SU-DHL-6 (cell line): Measurements from ENCODE around the gene LINGO1.

ENCODE experiments used
- H2AFZ ChIP-seq: fragments of 200-600 bp; sonication (generic); 2 replicates; pipeline ENCODE4 v1.6.1; 2014; ENCODE audit warnings: low read depth, mild to moderate bottlenecking, moderate library complexity, mixed read lengths, antibody characterized with exemption, low read length; ENCODE audit not compliant: severe bottlenecking
- H3F3A ChIP-seq: fragments of 200-600 bp; shearing (Covaris generic); 2 replicates; pipeline ENCODE4 v1.6.0; 2016; ENCODE audit warnings: antibody characterized with exemption, mild to moderate bottlenecking; ENCODE audit not compliant: insufficient read depth
- H3K27ac ChIP-seq: fragments of 200-600 bp; sonication (generic); 2 replicates; pipeline ENCODE4 v1.5.1; 2016; ENCODE audit warnings: low read depth, mild to moderate bottlenecking, low read length, moderate library complexity, mixed read lengths
- H3K27me3 ChIP-seq: fragments of 200-600 bp; sonication (generic), shearing (Covaris generic); 2 replicates; pipeline ENCODE4 v1.6.0; 2014; ENCODE audit warnings: mild to moderate bottlenecking, low read length
- H3K36me3 ChIP-seq: fragments of 200-600 bp; sonication (generic); 2 replicates; pipeline ENCODE4 v1.6.1; 2014; ENCODE audit warnings: mild to moderate bottlenecking, low read length, mixed read lengths
- H3K4me2 ChIP-seq: fragments of 300-600, 200-600 bp; shearing (Covaris generic), sonication (generic); 2 replicates; pipeline ENCODE4 v1.6.0; 2014; ENCODE audit warnings: low read length, low read depth, mild to moderate bottlenecking; ENCODE audit not compliant: poor library complexity, severe bottlenecking
- H3K4me3 ChIP-seq: fragments of 200-600 bp; sonication (generic); 2 replicates; pipeline ENCODE4 v1.5.1; 2014; ENCODE audit warnings: antibody characterized with exemption, low read length, mild to moderate bottlenecking, mixed read lengths; ENCODE audit not compliant: insufficient read depth, poor library complexity, severe bottlenecking
- H3K79me2 ChIP-seq: fragments of 200-600 bp; sonication (generic); 2 replicates; pipeline ENCODE4 v1.6.1; 2014; ENCODE audit warnings: mild to moderate bottlenecking, low read length, moderate library complexity; ENCODE audit not compliant: insufficient read depth
- H3K9ac ChIP-seq: fragments of 200-600 bp; sonication (generic); 2 replicates; pipeline ENCODE4 v1.7.0; 2014; ENCODE audit warnings: mild to moderate bottlenecking, low read length
- H3K9me2 ChIP-seq: fragments of 200-600 bp; sonication (generic); replicated peaks from 2 replicates; pipeline ENCODE4 v1.6.1; 2014; ENCODE audit warnings: low read length; ENCODE audit not compliant: insufficient read depth
- H3K9me3 ChIP-seq: fragments of 200-600 bp; sonication (generic); 2 replicates; pipeline ENCODE4 v1.6.1; 2014; ENCODE audit warnings: low read length, mixed read lengths; ENCODE audit not compliant: insufficient read depth
- H4K20me1 ChIP-seq: fragments of 200-600 bp; sonication (generic); 2 replicates; pipeline ENCODE4 v1.6.1; 2014; ENCODE audit warnings: low read depth, mild to moderate bottlenecking, antibody characterized with exemption, low read length, moderate library complexity, mixed read lengths
- EZH2phosphoT487 ChIP-seq: fragments of 200-600 bp; sonication (generic), shearing (Covaris generic); conservative IDR thresholded peaks from 2 replicates; pipeline ENCODE4 v1.6.1; 2018; ENCODE audit warnings: mild to moderate bottlenecking, antibody characterized with exemption, low read length, moderate library complexity, mixed read lengths
- TF ChIP-seq, protein P1 (sequence below): fragments of 200-600 bp; sonication (generic); IDR thresholded peaks from one replicate; pipeline ENCODE4 v1.5.1; 2017; ENCODE audit warnings: antibody characterized with exemption, mild to moderate bottlenecking, low read length, moderate library complexity; ENCODE audit not compliant: insufficient read depth, poor library complexity, severe bottlenecking

The LINGO1 gene

DNA sequence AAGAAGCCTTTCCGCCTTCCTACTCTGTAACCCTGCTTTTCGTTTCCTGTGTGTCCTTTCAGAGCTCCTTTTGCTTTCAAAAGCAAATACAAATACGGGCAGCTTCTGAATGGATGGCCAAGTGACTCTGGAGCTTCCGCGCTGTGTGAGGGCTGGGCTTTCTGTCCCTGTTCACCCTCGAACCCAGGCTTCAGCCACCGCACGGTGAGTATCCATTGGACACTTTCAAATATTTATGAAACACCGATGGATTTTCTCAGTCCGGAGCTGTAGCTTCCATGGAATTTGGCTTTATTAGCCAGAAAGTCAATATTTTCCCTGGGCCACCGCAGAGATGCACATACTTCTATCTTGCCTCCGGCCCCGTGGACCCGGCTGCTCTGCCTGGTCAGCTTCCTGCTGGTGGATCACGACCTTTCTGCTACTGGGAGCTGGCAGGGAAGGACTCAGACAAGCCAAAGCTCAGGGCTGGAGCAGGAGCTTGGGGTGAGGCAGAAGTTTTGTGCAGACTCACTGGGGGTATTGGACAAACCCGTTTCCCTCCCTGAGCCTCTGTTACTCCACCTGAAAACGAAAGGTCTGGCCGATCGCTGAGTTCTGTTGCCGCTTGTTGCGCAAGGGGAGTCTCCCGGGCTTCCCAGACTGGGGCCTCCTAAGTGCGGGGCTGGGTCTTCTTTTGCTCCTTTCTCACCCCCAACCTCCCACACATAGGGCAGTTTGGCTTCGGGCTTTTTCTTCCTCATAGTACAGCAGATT is 63.6 kb downstream of the LINGO1 start:
- Histone ChIP-seq H3F3A (no peaks in the 10 kb centered on the region), H3K36me3 (no peaks in the 10 kb centered on the region), H2AFZ (no peak overlapping the region), H3K9me2 (no peaks in the 10 kb centered on the region), H3K27me3 (no peaks in the 10 kb centered on the region), H3K4me2 (no peak overlapping the region), H3K9me3 (no peaks in the 10 kb centered on the region), H3K79me2 (no peaks in the 10 kb centered on the region), H4K20me1 (no peaks in the 10 kb centered on the region), H3K9ac (no peak overlapping the region), H3K27ac (no peak overlapping the region), H3K4me3 (no peak overlapping the region)
- no peak for TF ChIP-seq EZH2phosphoT487
- TF ChIP-seq, protein P1, sequence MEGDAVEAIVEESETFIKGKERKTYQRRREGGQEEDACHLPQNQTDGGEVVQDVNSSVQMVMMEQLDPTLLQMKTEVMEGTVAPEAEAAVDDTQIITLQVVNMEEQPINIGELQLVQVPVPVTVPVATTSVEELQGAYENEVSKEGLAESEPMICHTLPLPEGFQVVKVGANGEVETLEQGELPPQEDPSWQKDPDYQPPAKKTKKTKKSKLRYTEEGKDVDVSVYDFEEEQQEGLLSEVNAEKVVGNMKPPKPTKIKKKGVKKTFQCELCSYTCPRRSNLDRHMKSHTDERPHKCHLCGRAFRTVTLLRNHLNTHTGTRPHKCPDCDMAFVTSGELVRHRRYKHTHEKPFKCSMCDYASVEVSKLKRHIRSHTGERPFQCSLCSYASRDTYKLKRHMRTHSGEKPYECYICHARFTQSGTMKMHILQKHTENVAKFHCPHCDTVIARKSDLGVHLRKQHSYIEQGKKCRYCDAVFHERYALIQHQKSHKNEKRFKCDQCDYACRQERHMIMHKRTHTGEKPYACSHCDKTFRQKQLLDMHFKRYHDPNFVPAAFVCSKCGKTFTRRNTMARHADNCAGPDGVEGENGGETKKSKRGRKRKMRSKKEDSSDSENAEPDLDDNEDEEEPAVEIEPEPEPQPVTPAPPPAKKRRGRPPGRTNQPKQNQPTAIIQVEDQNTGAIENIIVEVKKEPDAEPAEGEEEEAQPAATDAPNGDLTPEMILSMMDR, result no peak

DNA sequence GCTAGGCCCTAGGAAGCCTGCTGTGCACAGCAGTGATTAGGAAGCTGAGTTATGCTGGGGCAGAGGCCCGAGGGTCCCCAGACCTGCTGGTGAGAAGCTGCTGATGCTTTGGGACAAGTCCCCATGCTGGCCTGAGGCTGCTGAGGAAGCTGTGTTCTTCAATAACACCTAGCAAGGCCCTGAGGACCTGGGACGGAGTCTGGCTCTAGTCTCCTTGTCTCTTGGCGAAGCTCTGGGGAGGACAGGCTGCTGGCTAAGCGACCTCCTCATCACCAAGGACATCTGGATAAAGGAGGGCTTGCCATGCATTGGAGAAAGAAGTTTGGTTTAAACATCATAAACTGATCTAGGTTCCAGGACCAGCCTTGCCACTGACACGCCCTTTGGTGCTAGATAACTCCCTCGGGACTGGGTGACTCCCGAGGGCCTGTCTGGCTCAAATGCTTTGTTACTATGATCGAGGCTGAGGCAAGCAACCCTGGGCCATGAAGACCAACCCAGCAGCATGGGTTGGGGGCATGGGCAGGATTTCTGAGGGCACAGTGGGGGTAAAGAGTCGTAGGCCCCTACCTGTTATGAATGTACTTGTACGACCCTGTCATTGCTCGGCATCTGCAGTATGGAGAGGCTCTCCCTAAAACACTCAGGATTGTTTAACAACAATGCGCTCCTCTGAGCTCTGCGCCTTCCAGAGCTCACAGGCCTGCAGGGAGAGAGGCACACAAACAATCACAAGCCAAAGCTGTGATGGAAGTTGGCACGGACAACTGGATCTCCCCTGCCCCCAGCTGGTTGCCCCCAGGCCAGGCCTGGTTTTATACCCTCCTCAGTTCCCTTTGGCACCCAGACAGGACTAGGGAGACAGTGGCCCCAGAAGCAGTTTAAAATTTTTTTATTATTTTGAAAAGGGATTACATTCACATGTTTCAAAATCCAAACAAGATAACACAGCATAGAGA is 64.4 kb downstream of the LINGO1 start:
- Histone ChIP-seq H3K27me3 (no peaks in the 10 kb centered on the region), H3K4me3 (no peak overlapping the region), H3K27ac (no peak overlapping the region), H3K9ac (no peak overlapping the region), H3K36me3 (no peaks in the 10 kb centered on the region), H3K9me3 (no peaks in the 10 kb centered on the region), H3K9me2 (no peaks in the 10 kb centered on the region), H3K4me2 (no peak overlapping the region), H4K20me1 (no peaks in the 10 kb centered on the region), H3K79me2 (no peaks in the 10 kb centered on the region), H3F3A (no peaks in the 10 kb centered on the region), H2AFZ (no peak overlapping the region)
- TF ChIP-seq, protein P1, result no peak

DNA sequence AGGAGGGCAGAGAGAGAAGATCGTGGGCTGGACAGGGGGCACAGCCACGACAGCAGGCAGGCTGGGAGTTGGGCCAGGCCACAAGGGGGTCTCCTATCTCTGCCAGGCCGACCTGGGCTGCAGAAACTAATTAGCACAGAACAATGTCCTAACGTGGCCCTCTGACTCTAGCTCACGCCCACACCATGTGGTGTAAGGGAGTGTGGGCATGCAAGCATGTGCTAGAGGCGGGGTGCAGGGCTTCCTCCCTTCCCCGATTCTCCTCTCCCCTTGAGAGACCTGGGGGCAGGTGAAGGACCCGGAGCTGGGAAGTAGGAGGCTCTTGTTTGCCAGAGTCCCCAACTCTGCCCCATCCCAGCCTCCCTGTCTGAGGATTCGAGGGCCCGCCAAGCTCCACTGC is 65.5 kb downstream of the LINGO1 start:
- Histone ChIP-seq H3K79me2 (no peaks in the 10 kb centered on the region), H3F3A (no peaks in the 10 kb centered on the region), H3K27ac (no peak overlapping the region)

More for the DNA sequence above, 65.5 kb downstream of the LINGO1 start:
- H3K27me3 ChIP-seq, result no peaks in the 10 kb centered on the region
- no peaks in the 10 kb centered on the region for H3K9me3 ChIP-seq
- no peak for TF ChIP-seq EZH2phosphoT487
- TF ChIP-seq, protein P1, result no peak
- H3K4me3 ChIP-seq, result no peak overlapping the region
- H3K9me2 ChIP-seq, result no peaks in the 10 kb centered on the region
- H3K36me3 ChIP-seq, result no peaks in the 10 kb centered on the region
- H3K4me2 ChIP-seq, result no peak overlapping the region
- no peaks in the 10 kb centered on the region for H4K20me1 ChIP-seq
- H3K9ac ChIP-seq, result no peak overlapping the region
- H2AFZ ChIP-seq, result no peak overlapping the region
